HepG2 (cell line): Measurements from ENCODE around the gene P2RY6. TPM values are rescaled to one million over a fixed set of nuclear protein-coding genes. Genes with fewer than 3 reads are reported as not detected.

Experiments used
- AGO2 ChIP-seq: fragments of 200-400 bp; formaldehyde crosslinking; optimal IDR thresholded peaks from 2 replicates; pipeline ENCODE3; 2017; ENCODE audit warnings: mild to moderate bottlenecking, low read depth, low read length, moderate library complexity
- ARID2 ChIP-seq: sonication (generic); formaldehyde crosslinking; IDR thresholded peaks from 2 replicates; pipeline ENCODE4 v1.8.1; 2022; ENCODE audit warnings: mild to moderate bottlenecking, missing genetic modification reagents, borderline replicate concordance
- CENPT ChIP-seq: sonication (generic); formaldehyde crosslinking; IDR thresholded peaks from 2 replicates; pipeline ENCODE4 v1.8.0; 2022; ENCODE audit warnings: low read depth, mild to moderate bottlenecking, moderate library complexity, missing genetic modification reagents
- CSRNP1 ChIP-seq: sonication (generic); formaldehyde crosslinking; IDR thresholded peaks from 2 replicates; pipeline ENCODE4 v1.8.1; 2023; ENCODE audit warnings: mild to moderate bottlenecking, missing genetic modification reagents
- HCFC1 ChIP-seq: fragments of 150-350 bp; IDR thresholded peaks from 2 replicates; pipeline ENCODE4 v1.6.1; 2014; ENCODE audit warnings: low read depth, low read length
- KLF16 ChIP-seq, 2 experiments: sonication (generic) in 1 of 2; formaldehyde crosslinking in 1 of 2; IDR thresholded peaks; 2 replicates each; pipeline versions ENCODE4 v1.6.1 to v1.8.0; 2016 to 2023; ENCODE audit warnings: missing genetic modification reagents in 2 of 2, missing compliant biosample characterization in 1 of 2
- PBX2 ChIP-seq: IDR thresholded peaks from 2 replicates; pipeline ENCODE4 v1.6.1; 2016; ENCODE audit warnings: control low read depth
- SOX13 ChIP-seq, 3 experiments: fragments of 450-650 bp in 1 of 3; sonication (generic) in 1 of 3; formaldehyde crosslinking in 1 of 3; IDR thresholded peaks in 2 of 3; conservative IDR thresholded peaks in 1 of 3; 2 replicates each; pipeline versions ENCODE4 v1.5.0 to v1.6.1; 2016 to 2020; ENCODE audit warnings: antibody characterized with exemption in 1 of 3, mild to moderate bottlenecking in 1 of 3, missing compliant biosample characterization in 1 of 3, missing genetic modification reagents in 1 of 3, moderate library complexity in 1 of 3
- ZNF496 ChIP-seq: sonication (generic); formaldehyde crosslinking; IDR thresholded peaks from 2 replicates; pipeline ENCODE4 v1.8.1; 2023; ENCODE audit warnings: mild to moderate bottlenecking, moderate library complexity, missing genetic modification reagents; ENCODE audit not compliant: insufficient replicate concordance
- ZNF550 ChIP-seq: sonication (generic); formaldehyde crosslinking; IDR thresholded peaks from 2 replicates; pipeline ENCODE4 v1.4.0; 2020; ENCODE audit warnings: mild to moderate bottlenecking, missing genetic modification reagents, borderline replicate concordance
- ZNF879 ChIP-seq: sonication (generic); formaldehyde crosslinking; IDR thresholded peaks from 2 replicates; pipeline ENCODE4 v1.8.1; 2023; ENCODE audit warnings: missing genetic modification reagents
- ZSCAN25 ChIP-seq: sonication (generic); formaldehyde crosslinking; IDR thresholded peaks from 2 replicates; pipeline ENCODE4 v1.8.0; 2022; ENCODE audit warnings: mild to moderate bottlenecking, missing genetic modification reagents
- polyA plus RNA-seq, 8 experiments: library from polyadenylated mRNA; depleted of rRNA in 3 of 8; stranded (reverse) in 7 of 8; unstranded in 1 of 8; fragments of >200 nt; fragmentation: Illumina TruSeq in 4 of 8; extraction: Trizol in 4 of 8; gene quantifications; 2 replicates each; pipeline versions ENCODE4 v1.2.1 to v1.2.3, GENCODE V29; 2011 to 2016; ENCODE audit warnings: low read depth in 4 of 8, missing spikeins in 1 of 8, mixed read lengths in 1 of 8; ENCODE audit not compliant: insufficient read depth in 1 of 8
- total RNA-seq, 5 experiments: library from RNA; depleted of rRNA; stranded (reverse); fragments of >200 nt; fragmentation: Illumina TruSeq; extraction: Trizol; gene quantifications; 2 replicates each; pipeline ENCODE4 v1.2.3, GENCODE V29; 2016; ENCODE audit warnings: low read depth in 1 of 5
- TF ChIP-seq, protein P1 (sequence below): sonication (generic); formaldehyde crosslinking; IDR thresholded peaks from 2 replicates; pipeline ENCODE4 v1.4.0; 2020; ENCODE audit warnings: missing genetic modification reagents
- TF ChIP-seq, protein P2 (sequence below): IDR thresholded peaks from 2 replicates; pipeline ENCODE4 v1.6.1; 2016; ENCODE audit warnings: low read depth, missing genetic modification reagents, missing compliant biosample characterization
- TF ChIP-seq, protein P3 (sequence below): sonication (generic); formaldehyde crosslinking; IDR thresholded peaks from 2 replicates; pipeline ENCODE4 v1.8.1; 2023; ENCODE audit warnings: mild to moderate bottlenecking, missing genetic modification reagents

The P2RY6 gene
- total and polyA plus RNA-seq, 2 of the 13 experiments (the other 11 are each of a cell fraction or from before 2014, with no cell fraction given): 0.09 to 0.29 TPM

- TF ChIP-seq, protein P1, sequence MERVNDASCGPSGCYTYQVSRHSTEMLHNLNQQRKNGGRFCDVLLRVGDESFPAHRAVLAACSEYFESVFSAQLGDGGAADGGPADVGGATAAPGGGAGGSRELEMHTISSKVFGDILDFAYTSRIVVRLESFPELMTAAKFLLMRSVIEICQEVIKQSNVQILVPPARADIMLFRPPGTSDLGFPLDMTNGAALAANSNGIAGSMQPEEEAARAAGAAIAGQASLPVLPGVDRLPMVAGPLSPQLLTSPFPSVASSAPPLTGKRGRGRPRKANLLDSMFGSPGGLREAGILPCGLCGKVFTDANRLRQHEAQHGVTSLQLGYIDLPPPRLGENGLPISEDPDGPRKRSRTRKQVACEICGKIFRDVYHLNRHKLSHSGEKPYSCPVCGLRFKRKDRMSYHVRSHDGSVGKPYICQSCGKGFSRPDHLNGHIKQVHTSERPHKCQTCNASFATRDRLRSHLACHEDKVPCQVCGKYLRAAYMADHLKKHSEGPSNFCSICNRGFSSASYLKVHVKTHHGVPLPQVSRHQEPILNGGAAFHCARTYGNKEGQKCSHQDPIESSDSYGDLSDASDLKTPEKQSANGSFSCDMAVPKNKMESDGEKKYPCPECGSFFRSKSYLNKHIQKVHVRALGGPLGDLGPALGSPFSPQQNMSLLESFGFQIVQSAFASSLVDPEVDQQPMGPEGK: peak; percentile 90
- no peak for TF ChIP-seq ZNF496 (CRISPR knock-in tag)
- TF ChIP-seq CSRNP1 (CRISPR knock-in tag): no peak; the same call in 1 of the 2 replicates
- no peak for TF ChIP-seq ARID2 (CRISPR knock-in tag)
- TF ChIP-seq KLF16 (CRISPR knock-in tag; IDR thresholded peaks at IDR 0.05): no peak; a peak in 1 of 4 replicates
- TF ChIP-seq CENPT (CRISPR knock-in tag): no peak
- TF ChIP-seq SOX13 (IDR thresholded peaks at IDR 0.05): no peak
- TF ChIP-seq SOX13 (CRISPR knock-in tag; conservative IDR thresholded peaks at IDR 0.05 in 1 of 2, IDR thresholded peaks at IDR 0.05 in 1 of 2): no peak; a peak in 1 of 4 replicates
- TF ChIP-seq HCFC1: no peak
- TF ChIP-seq, protein P2, sequence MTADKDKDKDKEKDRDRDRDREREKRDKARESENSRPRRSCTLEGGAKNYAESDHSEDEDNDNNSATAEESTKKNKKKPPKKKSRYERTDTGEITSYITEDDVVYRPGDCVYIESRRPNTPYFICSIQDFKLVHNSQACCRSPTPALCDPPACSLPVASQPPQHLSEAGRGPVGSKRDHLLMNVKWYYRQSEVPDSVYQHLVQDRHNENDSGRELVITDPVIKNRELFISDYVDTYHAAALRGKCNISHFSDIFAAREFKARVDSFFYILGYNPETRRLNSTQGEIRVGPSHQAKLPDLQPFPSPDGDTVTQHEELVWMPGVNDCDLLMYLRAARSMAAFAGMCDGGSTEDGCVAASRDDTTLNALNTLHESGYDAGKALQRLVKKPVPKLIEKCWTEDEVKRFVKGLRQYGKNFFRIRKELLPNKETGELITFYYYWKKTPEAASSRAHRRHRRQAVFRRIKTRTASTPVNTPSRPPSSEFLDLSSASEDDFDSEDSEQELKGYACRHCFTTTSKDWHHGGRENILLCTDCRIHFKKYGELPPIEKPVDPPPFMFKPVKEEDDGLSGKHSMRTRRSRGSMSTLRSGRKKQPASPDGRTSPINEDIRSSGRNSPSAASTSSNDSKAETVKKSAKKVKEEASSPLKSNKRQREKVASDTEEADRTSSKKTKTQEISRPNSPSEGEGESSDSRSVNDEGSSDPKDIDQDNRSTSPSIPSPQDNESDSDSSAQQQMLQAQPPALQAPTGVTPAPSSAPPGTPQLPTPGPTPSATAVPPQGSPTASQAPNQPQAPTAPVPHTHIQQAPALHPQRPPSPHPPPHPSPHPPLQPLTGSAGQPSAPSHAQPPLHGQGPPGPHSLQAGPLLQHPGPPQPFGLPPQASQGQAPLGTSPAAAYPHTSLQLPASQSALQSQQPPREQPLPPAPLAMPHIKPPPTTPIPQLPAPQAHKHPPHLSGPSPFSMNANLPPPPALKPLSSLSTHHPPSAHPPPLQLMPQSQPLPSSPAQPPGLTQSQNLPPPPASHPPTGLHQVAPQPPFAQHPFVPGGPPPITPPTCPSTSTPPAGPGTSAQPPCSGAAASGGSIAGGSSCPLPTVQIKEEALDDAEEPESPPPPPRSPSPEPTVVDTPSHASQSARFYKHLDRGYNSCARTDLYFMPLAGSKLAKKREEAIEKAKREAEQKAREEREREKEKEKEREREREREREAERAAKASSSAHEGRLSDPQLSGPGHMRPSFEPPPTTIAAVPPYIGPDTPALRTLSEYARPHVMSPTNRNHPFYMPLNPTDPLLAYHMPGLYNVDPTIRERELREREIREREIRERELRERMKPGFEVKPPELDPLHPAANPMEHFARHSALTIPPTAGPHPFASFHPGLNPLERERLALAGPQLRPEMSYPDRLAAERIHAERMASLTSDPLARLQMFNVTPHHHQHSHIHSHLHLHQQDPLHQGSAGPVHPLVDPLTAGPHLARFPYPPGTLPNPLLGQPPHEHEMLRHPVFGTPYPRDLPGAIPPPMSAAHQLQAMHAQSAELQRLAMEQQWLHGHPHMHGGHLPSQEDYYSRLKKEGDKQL (CRISPR knock-in tag): no peak
- TF ChIP-seq ZNF550 (CRISPR knock-in tag): no peak
- TF ChIP-seq, protein P3, sequence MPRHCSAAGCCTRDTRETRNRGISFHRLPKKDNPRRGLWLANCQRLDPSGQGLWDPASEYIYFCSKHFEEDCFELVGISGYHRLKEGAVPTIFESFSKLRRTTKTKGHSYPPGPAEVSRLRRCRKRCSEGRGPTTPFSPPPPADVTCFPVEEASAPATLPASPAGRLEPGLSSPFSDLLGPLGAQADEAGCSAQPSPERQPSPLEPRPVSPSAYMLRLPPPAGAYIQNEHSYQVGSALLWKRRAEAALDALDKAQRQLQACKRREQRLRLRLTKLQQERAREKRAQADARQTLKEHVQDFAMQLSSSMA (CRISPR knock-in tag): no peak; the same call in 1 of the 2 replicates
- TF ChIP-seq AGO2: no peak
- no peak for TF ChIP-seq PBX2 (CRISPR knock-in tag)
- TF ChIP-seq ZNF879: no peak
- peak; percentile 87 for TF ChIP-seq ZSCAN25
These were observed 17.0 kb downstream of the P2RY6 start (continued) for GRCh38 chr11:73288873-73289707.
